Measurements from ENCODE around the gene RASGRF2. TPM values are rescaled to one million over a fixed set of nuclear protein-coding genes. Genes with fewer than 3 reads are reported as not detected.

Gene RASGRF2
- polyA plus RNA-seq, 1 donor from 2014 or later, result 0.42 TPM

DNA sequence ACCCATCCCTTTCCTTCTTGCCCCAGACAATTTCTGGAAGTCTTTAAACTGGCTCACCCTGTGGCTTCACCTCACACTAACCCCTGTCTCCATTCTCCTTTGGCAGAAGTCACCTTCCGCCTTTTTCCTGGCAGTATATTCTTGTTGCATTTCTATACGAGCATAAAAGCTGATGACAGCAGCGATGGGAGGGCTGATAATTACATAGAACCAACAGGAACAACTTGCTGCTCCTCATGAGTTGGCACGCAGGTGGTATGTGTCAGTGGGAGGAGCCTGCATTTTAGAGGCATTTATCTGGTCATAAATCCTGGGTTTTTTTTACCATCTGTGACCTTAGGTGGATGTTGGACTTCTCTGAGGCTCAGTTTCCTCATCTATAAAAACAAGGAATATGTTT lies 211.6 kb downstream of the RASGRF2 start:
- Histone ChIP-seq H3K9me2 (ENCODE audit: insufficient read depth, low read length) (no peaks in the 10 kb centered on the region), H3K79me2 (replicated peaks; ENCODE audit: insufficient read depth, low read length) (no peaks in the 10 kb centered on the region), H4K20me1 (ENCODE audit: insufficient read depth) (no peaks in the 10 kb centered on the region), H3K4me3 (ENCODE audit: low read length) (no peak overlapping the region), H3F3A (ENCODE audit: insufficient read depth, low read length, poor library complexity, severe bottlenecking) (no peaks in the 10 kb centered on the region), H3K9me3 (ENCODE audit: low read length) (no peaks in the 10 kb centered on the region), H3K36me3 (ENCODE audit: insufficient read depth, low read length) (no peaks in the 10 kb centered on the region), H3K4me2 (ENCODE audit: low read length) (no peak overlapping the region), H2AFZ (ENCODE audit: low read depth, low read length) (no peak overlapping the region), H3K27ac (ENCODE audit: low read length) (no peak overlapping the region), H3K9ac (ENCODE audit: low read length) (no peak overlapping the region), H3K27me3 (ENCODE audit: insufficient read depth, low read depth, low read length) (no peaks in the 10 kb centered on the region)
- TF ChIP-seq, protein P1, sequence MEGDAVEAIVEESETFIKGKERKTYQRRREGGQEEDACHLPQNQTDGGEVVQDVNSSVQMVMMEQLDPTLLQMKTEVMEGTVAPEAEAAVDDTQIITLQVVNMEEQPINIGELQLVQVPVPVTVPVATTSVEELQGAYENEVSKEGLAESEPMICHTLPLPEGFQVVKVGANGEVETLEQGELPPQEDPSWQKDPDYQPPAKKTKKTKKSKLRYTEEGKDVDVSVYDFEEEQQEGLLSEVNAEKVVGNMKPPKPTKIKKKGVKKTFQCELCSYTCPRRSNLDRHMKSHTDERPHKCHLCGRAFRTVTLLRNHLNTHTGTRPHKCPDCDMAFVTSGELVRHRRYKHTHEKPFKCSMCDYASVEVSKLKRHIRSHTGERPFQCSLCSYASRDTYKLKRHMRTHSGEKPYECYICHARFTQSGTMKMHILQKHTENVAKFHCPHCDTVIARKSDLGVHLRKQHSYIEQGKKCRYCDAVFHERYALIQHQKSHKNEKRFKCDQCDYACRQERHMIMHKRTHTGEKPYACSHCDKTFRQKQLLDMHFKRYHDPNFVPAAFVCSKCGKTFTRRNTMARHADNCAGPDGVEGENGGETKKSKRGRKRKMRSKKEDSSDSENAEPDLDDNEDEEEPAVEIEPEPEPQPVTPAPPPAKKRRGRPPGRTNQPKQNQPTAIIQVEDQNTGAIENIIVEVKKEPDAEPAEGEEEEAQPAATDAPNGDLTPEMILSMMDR (IDR thresholded peaks at IDR 0.05; ENCODE audit: poor library complexity, severe bottlenecking), result no peak
- no peak for TF ChIP-seq MXI1 (conservative IDR thresholded peaks at IDR 0.05; ENCODE audit: poor library complexity, severe bottlenecking)
- no peak for TF ChIP-seq SMC3 (conservative IDR thresholded peaks at IDR 0.05; ENCODE audit: poor library complexity)
- TF ChIP-seq RAD21 (conservative IDR thresholded peaks at IDR 0.05), result no peak
- no peak for TF ChIP-seq EP300 (conservative IDR thresholded peaks at IDR 0.05; ENCODE audit: poor library complexity, severe bottlenecking)
- no peak for TF ChIP-seq REST (IDR thresholded peaks at IDR 0.05; ENCODE audit: borderline replicate concordance)
- TF ChIP-seq TAF1 (IDR thresholded peaks at IDR 0.05; ENCODE audit: low read depth), result no peak
- no peak for TF ChIP-seq POLR2AphosphoS5 (IDR thresholded peaks at IDR 0.05)
- no peak for TF ChIP-seq EZH2 (IDR thresholded peaks at IDR 0.05; ENCODE audit: borderline replicate concordance, insufficient read depth, low read length, poor library complexity, severe bottlenecking)

DNA sequence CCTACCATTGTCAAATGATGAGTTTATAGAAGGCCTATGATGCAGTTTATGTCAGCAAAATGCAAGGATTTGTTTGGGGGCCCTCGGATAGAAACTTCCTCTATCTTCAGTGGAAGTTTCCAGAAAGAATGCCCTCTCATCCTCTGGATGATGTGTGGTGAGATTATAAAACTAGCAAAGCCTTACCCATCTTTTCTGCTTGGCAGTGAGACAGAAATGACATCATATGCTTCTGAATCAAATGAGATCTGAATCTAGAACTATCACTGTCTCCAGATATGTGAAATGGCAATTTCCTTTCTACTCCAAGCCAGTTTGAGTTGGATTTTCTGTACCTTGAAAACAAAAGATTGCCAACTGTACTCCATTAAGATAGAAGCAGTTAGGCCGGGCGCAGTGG lies 212.5 kb downstream of the RASGRF2 start:
- Histone ChIP-seq H3K79me2 (replicated peaks; ENCODE audit: insufficient read depth, low read length) (no peaks in the 10 kb centered on the region), H4K20me1 (ENCODE audit: insufficient read depth) (no peaks in the 10 kb centered on the region), H3K36me3 (ENCODE audit: insufficient read depth, low read length) (no peaks in the 10 kb centered on the region), H3K27ac (ENCODE audit: low read length) (no peak overlapping the region), H3K4me3 (ENCODE audit: low read length) (no peak overlapping the region), H3K27me3 (ENCODE audit: insufficient read depth, low read depth, low read length) (no peaks in the 10 kb centered on the region), H3F3A (ENCODE audit: insufficient read depth, low read length, poor library complexity, severe bottlenecking) (no peaks in the 10 kb centered on the region), H3K4me2 (ENCODE audit: low read length) (no peak overlapping the region), H2AFZ (ENCODE audit: low read depth, low read length) (no peak overlapping the region), H3K9ac (ENCODE audit: low read length) (no peak overlapping the region), H3K9me2 (ENCODE audit: insufficient read depth, low read length) (no peaks in the 10 kb centered on the region), H3K9me3 (ENCODE audit: low read length) (no peaks in the 10 kb centered on the region)
- TF ChIP-seq EZH2 (IDR thresholded peaks at IDR 0.05; ENCODE audit: borderline replicate concordance, insufficient read depth, low read length, poor library complexity, severe bottlenecking) (no peak), TAF1 (IDR thresholded peaks at IDR 0.05; ENCODE audit: low read depth) (no peak), SMC3 (conservative IDR thresholded peaks at IDR 0.05; ENCODE audit: poor library complexity) (no peak), MXI1 (conservative IDR thresholded peaks at IDR 0.05; ENCODE audit: poor library complexity, severe bottlenecking) (no peak), RAD21 (conservative IDR thresholded peaks at IDR 0.05) (no peak), REST (IDR thresholded peaks at IDR 0.05; ENCODE audit: borderline replicate concordance) (no peak), POLR2AphosphoS5 (IDR thresholded peaks at IDR 0.05) (no peak), EP300 (conservative IDR thresholded peaks at IDR 0.05; ENCODE audit: poor library complexity, severe bottlenecking) (no peak)
- TF ChIP-seq, protein P1 (IDR thresholded peaks at IDR 0.05; ENCODE audit: poor library complexity, severe bottlenecking), result no peak
